GM13976 (cell line): ENCODE data around the gene PCDHA2.
"Not testable (repeated sequence)": the region's sequence is repeated elsewhere in the genome, so short reads cannot be mapped to it uniquely, and the experiment has no call there.

ENCODE experiments used
- DNase-seq: peaks from one replicate; pipeline ENCODE4 v3.0.0; 2012; ENCODE audit warnings: low spot score
- CTCF ChIP-seq: IDR thresholded peaks from 2 replicates; pipeline ENCODE4 v1.5.1; 2012; ENCODE audit warnings: borderline replicate concordance, mild to moderate bottlenecking; ENCODE audit not compliant: insufficient read depth; ENCODE audit errors: extremely low read depth, missing control alignments, control extremely low read depth
- in situ Hi-C: fragments of 300-500 bp; cut with MboI; formaldehyde crosslinking; loops from one replicate; pipeline ENCODE4 v1.12.0; 2022; ENCODE audit warnings: low sequenced_read_pairs, mixed read lengths, inconsistent platforms; ENCODE audit not compliant: unreplicated experiment

PCDHA2 gene

GRCh38 chr5:140794595-140795258, at the start of gene PCDHA2:
Gene PCDHA2, plus strand, starts transcription at chr5:140794852.
- in situ Hi-C loops, result no loop called here
- DNase-seq, result no peak
- no peak for TF ChIP-seq CTCF

DNA sequence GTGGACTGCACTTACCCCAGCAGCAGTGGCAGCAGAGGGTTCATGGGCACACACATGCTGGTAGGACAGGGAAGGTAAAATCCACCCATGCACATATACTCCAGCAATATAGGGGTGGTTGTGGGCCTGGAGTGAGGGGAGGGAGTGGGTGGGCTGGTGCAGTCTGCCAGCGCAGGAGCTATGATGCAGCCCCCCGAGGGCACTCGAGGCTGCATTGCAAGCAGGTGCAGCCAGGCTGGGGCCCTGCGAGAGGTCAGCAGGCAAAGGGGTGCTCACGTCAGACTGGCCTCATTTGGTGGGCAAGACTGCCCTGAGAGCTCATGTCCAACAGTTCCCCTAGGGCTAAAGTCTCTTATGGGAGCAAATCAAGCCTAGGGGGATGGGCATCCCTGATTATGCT, 41.1 kb upstream of the PCDHA2 start:
- DNase-seq, result no peak
- in situ Hi-C loops, result no loop called here
- TF ChIP-seq CTCF, result no peak

DNA sequence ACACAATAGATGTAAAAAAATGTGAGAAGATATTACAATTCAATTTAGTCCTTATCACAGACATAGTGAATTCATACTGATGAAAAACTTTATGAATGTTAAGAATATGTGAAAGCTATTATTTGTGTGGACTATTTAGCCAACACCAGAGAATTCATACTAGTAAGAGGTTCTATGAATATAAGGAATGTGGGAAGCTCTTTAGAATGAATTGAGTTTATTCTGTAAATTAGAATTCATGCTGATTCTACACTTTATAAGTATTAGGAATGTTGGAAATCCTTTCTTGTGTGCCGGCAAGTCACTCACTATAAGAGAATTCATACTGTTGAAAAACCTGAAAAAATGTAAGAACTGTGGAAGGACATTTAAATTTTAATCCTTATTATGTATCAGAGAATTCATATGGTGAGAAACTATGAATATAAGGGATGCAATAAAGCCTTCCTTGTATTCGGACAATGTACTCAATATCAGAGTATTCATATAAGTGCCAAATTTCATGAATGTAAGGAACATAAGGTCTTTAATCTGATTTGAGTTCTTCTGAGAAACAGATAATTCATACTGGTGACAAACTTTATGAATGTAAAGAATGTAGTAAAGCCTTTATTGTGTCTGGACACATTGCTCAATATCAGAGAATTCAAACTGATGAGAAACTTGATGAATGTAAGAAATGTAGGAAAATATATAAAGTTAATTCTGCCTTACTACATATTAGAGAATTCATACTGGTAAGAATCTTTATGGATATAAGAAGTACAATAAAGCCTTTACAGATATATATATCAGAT, 30.3 kb upstream of the PCDHA2 start:
- no peak for DNase-seq
- no peak for TF ChIP-seq CTCF
- in situ Hi-C loops, result no loop called here

DNA sequence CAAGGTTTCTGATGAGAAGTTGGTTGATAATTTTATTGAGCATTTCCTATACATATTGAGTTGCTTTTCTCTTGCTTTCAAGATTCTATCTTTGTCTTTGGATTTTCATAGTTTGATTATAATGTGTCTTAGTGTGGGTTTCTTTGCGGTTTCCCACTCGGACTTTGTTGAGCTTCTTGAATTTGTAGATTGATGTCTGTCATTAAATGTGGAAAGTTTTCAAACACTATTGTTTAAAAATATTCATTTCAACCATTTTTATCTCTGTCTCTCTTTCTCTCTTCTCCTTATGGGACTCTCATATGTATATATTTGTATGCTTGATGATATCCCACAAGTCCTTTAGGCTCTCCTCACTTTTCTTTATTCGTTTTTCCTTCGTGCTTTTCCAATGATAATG, 27.2 kb upstream of the PCDHA2 start:
- DNase-seq, result no peak
- in situ Hi-C loops, result no loop called here
- no peak for TF ChIP-seq CTCF

DNA sequence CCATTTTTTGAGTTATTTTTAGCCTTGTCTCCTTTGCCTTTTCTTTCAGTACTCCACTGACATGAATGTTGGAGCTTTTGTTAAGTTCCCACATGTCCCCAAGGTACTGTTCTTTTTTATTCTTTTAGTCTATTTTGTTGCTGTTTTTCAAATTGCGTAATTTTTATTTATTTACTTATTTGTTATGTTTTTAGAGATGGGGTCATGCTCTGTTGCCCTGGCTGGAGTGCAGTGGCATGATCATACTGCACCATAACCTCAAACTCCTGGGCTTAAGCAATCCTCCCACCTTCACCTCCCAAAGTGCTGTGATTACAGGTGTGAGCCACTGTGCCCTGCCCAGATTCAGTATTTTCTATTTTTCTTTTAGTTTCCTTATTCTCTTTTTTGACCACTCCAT, 14.1 kb upstream of the PCDHA2 start:
- in situ Hi-C loops, result no loop called here
- no peak for DNase-seq
- TF ChIP-seq CTCF, result no peak

- in situ Hi-C loops, result no loop called here
- TF ChIP-seq CTCF, result no peak
- DNase-seq, result no peak
Measured at GRCh38 chr5:140785905-140786686, 8.6 kb upstream of the PCDHA2 start, which contains the start of gene PCDHA1. Gene PCDHA1, plus strand, starts transcription at chr5:140786140.

DNA sequence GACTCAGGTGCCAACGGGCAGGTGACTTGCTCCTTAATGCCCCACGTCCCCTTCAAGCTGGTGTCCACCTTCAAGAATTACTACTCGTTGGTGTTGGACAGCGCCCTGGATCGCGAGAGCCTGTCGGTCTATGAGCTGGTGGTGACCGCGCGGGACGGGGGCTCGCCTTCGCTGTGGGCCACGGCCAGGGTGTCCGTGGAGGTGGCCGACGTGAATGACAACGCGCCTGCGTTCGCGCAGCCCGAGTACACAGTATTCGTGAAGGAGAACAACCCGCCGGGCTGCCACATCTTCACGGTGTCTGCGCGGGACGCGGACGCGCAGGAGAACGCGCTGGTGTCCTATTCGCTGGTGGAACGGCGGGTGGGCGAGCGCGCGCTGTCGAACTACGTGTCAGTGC, 7.2 kb upstream of the PCDHA2 start:
- in situ Hi-C loops, DNase-seq: not testable (repeated sequence)

DNA sequence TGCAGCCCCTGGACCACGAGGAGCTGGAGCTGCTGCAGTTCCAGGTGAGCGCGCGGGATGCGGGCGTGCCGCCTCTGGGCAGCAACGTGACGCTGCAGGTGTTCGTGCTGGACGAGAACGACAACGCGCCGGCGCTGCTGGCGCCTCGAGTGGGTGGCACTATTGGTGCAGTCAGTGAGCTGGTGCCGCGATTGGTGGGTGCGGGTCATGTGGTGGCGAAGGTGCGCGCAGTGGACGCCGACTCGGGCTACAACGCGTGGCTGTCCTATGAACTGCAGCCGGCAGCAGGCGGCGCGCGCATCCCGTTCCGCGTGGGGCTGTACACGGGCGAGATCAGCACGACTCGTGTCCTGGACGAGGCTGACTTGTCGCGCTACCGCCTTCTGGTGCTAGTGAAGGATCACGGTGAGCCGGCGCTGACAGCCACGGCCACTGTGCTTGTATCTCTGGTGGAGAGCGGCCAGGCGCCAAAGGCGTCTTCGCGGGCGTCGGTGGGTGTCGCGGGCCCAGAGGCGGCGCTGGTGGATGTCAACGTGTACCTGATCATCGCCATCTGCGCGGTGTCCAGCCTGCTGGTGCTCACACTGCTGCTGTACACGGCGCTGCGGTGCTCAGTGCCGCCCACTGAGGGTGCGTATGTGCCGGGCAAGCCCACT, 6.7 kb upstream of the PCDHA2 start:
- in situ Hi-C loops, DNase-seq: not testable (repeated sequence)
